Activated T-helper 1 cell treated with anti-CD3 and anti-CD28 coated beads, Interleukin-12 subunit alpha, Interleukin-12 subunit beta, Interleukin-2, Interleukin-4 antibody, amounts not matched to agents 30 ng/mL and 10 ng/mL and 1 ng/mL, durations not matched to agents 14 hours and 24 hours and 36 hours (primary cell): ENCODE measurements around the gene EEF2KMT. TPM values are rescaled to one million over a fixed set of nuclear protein-coding genes. Genes with fewer than 3 reads are reported as not detected.
A peak's percentile ranks its signal among the peaks of the same experiment; 100 is the strongest.
"Not testable (repeated sequence)": the region's sequence is repeated elsewhere in the genome, so short reads cannot be mapped to it uniquely, and the experiment has no call there.

Experiments used
- DNase-seq: peaks from one replicate; pipeline ENCODE4 v3.0.0; 2021; ENCODE audit warnings: low spot score
- H3K27ac Mint-ChIP-seq: one replicate; pipeline ENCODE4 v1.8.0; 2021; ENCODE audit warnings: mild to moderate bottlenecking, mixed read lengths
- H3K27me3 Mint-ChIP-seq: one replicate; pipeline ENCODE4 v1.8.0; 2022; ENCODE audit warnings: mild to moderate bottlenecking, moderate library complexity, mixed read lengths; ENCODE audit not compliant: insufficient read depth
- H3K36me3 Mint-ChIP-seq: one replicate; pipeline ENCODE4 v1.8.0; 2021; ENCODE audit warnings: low read depth, mixed read lengths
- H3K4me1 Mint-ChIP-seq: one replicate; pipeline ENCODE4 v1.8.0; 2021; ENCODE audit warnings: low read depth, mixed read lengths
- H3K4me3 Mint-ChIP-seq: one replicate; pipeline ENCODE4 v1.8.0; 2021; ENCODE audit warnings: mild to moderate bottlenecking, moderate library complexity, mixed read lengths
- H3K9me3 Mint-ChIP-seq: one replicate; pipeline ENCODE4 v1.8.0; 2021; ENCODE audit warnings: mixed read lengths
- intact Hi-C: fragments of 100-400 bp; cut with micrococcal nuclease; formaldehyde crosslinking; loops from one replicate; pipeline ENCODE4 v1.15.1; 2024
- total RNA-seq: library from RNA; stranded (reverse); gene quantifications from 2 replicates; pipeline ENCODE4 v1.2.3, GENCODE V29; 2022

The EEF2KMT gene
- total RNA-seq: 27.5 and 27.7 TPM in 2 replicates

GRCh38 chr16:5097470-5098220, at the start of gene EEF2KMT:
Gene EEF2KMT (minus strand): TSS chr16:5097795. CDS start chr16:5097739, 56 bp downstream.
- H3K4me3 Mint-ChIP-seq: peak within 1 kb of the TSS; percentile 92
- H3K27me3 Mint-ChIP-seq: peaks cover 13% of the 10 kb centered on the region
- peak within 1 kb of the TSS; percentile 89 for H3K27ac Mint-ChIP-seq
- peaks cover 17% of the 10 kb centered on the region for H3K4me1 Mint-ChIP-seq
- intact Hi-C loops: loop anchor here (1.0 to 5.0 kb wide), 6 partner anchors 26 to 405 kb away; partner anchors contain the start of genes ALG1, NUDT16L1, ROGDI and SEC14L5
- not testable (repeated sequence) for H3K36me3 Mint-ChIP-seq, H3K9me3 Mint-ChIP-seq
- DNase-seq: peak; percentile 94

GRCh38 chr16:5144621-5144956, 47.0 kb upstream of the EEF2KMT start:
- H3K9me3 Mint-ChIP-seq, H3K27me3 Mint-ChIP-seq, DNase-seq, H3K4me1 Mint-ChIP-seq, H3K36me3 Mint-ChIP-seq, H3K4me3 Mint-ChIP-seq, H3K27ac Mint-ChIP-seq, intact Hi-C loops: not testable (repeated sequence)

GRCh38 chr16:5143761-5144620, 46.4 kb upstream of the EEF2KMT start:
- no peak overlapping the region for H3K27ac Mint-ChIP-seq
- no peaks in the 10 kb centered on the region for H3K36me3 Mint-ChIP-seq
- intact Hi-C loops: no loop called here
- H3K9me3 Mint-ChIP-seq: no peaks in the 10 kb centered on the region
- peaks cover 2% of the 10 kb centered on the region for H3K27me3 Mint-ChIP-seq
- no peak for DNase-seq
- H3K4me3 Mint-ChIP-seq: no peak overlapping the region
- no peaks in the 10 kb centered on the region for H3K4me1 Mint-ChIP-seq

GRCh38 chr16:5140151-5140550, 42.6 kb upstream of the EEF2KMT start:
- H3K4me3 Mint-ChIP-seq, DNase-seq, H3K4me1 Mint-ChIP-seq, H3K27ac Mint-ChIP-seq, H3K36me3 Mint-ChIP-seq, H3K9me3 Mint-ChIP-seq, intact Hi-C loops: not testable (repeated sequence)
- peaks cover 14% of the 10 kb centered on the region for H3K27me3 Mint-ChIP-seq

- intact Hi-C loops: not testable (repeated sequence)
- H3K27me3 Mint-ChIP-seq: peaks cover 22% of the 10 kb centered on the region
Observed at GRCh38 chr16:5134739-5135452, 37.3 kb upstream of the EEF2KMT start.

GRCh38 chr16:5132915-5133600, 35.5 kb upstream of the EEF2KMT start:
- H3K4me1 Mint-ChIP-seq, H3K27ac Mint-ChIP-seq: not testable (repeated sequence)

More at GRCh38 chr16:5134739-5135452, 37.3 kb upstream of the EEF2KMT start:
- H3K36me3 Mint-ChIP-seq, H3K4me3 Mint-ChIP-seq, H3K9me3 Mint-ChIP-seq, DNase-seq, H3K27ac Mint-ChIP-seq, H3K4me1 Mint-ChIP-seq: not testable (repeated sequence)

GRCh38 chr16:5131467-5132004, 33.9 kb upstream of the EEF2KMT start:
- H3K27ac Mint-ChIP-seq, H3K9me3 Mint-ChIP-seq, H3K4me3 Mint-ChIP-seq, DNase-seq, H3K36me3 Mint-ChIP-seq, intact Hi-C loops, H3K4me1 Mint-ChIP-seq: not testable (repeated sequence)
- H3K27me3 Mint-ChIP-seq: peaks cover 19% of the 10 kb centered on the region

More at GRCh38 chr16:5132915-5133600, 35.5 kb upstream of the EEF2KMT start:
- H3K4me3 Mint-ChIP-seq, DNase-seq, H3K36me3 Mint-ChIP-seq, H3K9me3 Mint-ChIP-seq, intact Hi-C loops: not testable (repeated sequence)
- H3K27me3 Mint-ChIP-seq: peaks cover 25% of the 10 kb centered on the region

GRCh38 chr16:5117300-5118087, 19.9 kb upstream of the EEF2KMT start:
- H3K27me3 Mint-ChIP-seq: peaks cover 17% of the 10 kb centered on the region
- H3K4me3 Mint-ChIP-seq, intact Hi-C loops, H3K9me3 Mint-ChIP-seq, DNase-seq, H3K27ac Mint-ChIP-seq, H3K36me3 Mint-ChIP-seq, H3K4me1 Mint-ChIP-seq: not testable (repeated sequence)

- H3K4me1 Mint-ChIP-seq, intact Hi-C loops, DNase-seq, H3K4me3 Mint-ChIP-seq, H3K9me3 Mint-ChIP-seq, H3K27ac Mint-ChIP-seq, H3K36me3 Mint-ChIP-seq: not testable (repeated sequence)
- H3K27me3 Mint-ChIP-seq: peaks cover 17% of the 10 kb centered on the region
Observed at GRCh38 chr16:5116780-5117295, 19.2 kb upstream of the EEF2KMT start.

GRCh38 chr16:5110933-5111332, 13.3 kb upstream of the EEF2KMT start:
- DNase-seq, H3K27me3 Mint-ChIP-seq, H3K27ac Mint-ChIP-seq, H3K4me3 Mint-ChIP-seq, H3K9me3 Mint-ChIP-seq, H3K4me1 Mint-ChIP-seq, intact Hi-C loops, H3K36me3 Mint-ChIP-seq: not testable (repeated sequence)

- H3K27ac Mint-ChIP-seq: no peak overlapping the region
- H3K27me3 Mint-ChIP-seq: peaks cover 4% of the 10 kb centered on the region
- no peak for DNase-seq
- intact Hi-C loops: no loop called here
- H3K4me3 Mint-ChIP-seq: no peak overlapping the region
- no peaks in the 10 kb centered on the region for H3K9me3 Mint-ChIP-seq
- H3K36me3 Mint-ChIP-seq: no peaks in the 10 kb centered on the region
- no peaks in the 10 kb centered on the region for H3K4me1 Mint-ChIP-seq
Observed at GRCh38 chr16:5108505-5109158, 11.0 kb upstream of the EEF2KMT start.
